GM12892 (cell line): ENCODE measurements around the gene LMTK2.

Experiments
- POLR2A ChIP-seq: IDR thresholded peaks from 2 replicates; pipeline ENCODE4 v1.6.1; 2011; ENCODE audit warnings: low read depth, low read length, control low read depth
- POLR2AphosphoS5 ChIP-seq: IDR thresholded peaks from 2 replicates; pipeline ENCODE4 v1.6.1; 2011; ENCODE audit warnings: low read depth, low read length, control low read depth
- TAF1 ChIP-seq: IDR thresholded peaks from 2 replicates; pipeline ENCODE4 v1.6.1; 2011; ENCODE audit warnings: low read depth, mild to moderate bottlenecking, control low read depth, low read length, borderline replicate concordance

DNA sequence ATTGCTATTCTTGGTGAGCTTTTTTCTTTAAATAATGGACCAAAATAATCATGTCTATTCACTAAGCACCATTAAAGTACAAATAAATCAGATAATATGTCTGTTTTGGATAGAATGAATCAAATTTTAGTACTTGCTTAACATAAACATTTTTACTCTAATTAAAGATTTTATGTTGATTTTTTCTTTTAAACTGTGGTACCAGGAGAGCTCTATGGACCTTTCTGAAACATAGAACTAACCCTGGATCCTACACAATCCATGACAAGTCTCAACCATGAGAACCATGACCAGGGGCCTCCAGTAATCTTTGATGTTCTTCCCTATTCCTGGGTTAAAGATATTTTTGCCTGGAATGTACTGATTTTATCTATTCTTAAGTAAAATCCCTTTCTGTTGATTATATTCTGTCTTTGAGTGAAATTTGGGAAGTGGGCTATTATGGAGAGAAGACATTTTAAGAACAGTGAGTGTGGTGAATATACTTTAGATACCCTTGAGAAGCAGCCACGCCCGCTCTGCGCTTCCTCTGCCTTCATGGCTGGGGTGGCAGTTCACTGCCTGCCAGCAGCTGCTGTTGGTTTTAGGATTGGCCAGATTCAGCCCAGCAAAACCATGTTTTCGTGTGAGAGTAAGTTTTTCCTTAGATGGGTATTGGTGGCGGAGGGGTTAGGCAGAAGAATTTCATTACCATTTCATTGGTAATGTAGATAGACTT lies 62.4 kb downstream of the LMTK2 start:
- no peak for TF ChIP-seq POLR2A
- TF ChIP-seq POLR2AphosphoS5: no peak
- no peak for TF ChIP-seq TAF1
